HepG2 (cell line): ENCODE measurements around the gene SYT1. TPM values are rescaled to one million over a fixed set of nuclear protein-coding genes. Genes with fewer than 3 reads are reported as not detected.

ENCODE experiments used
- ATAC-seq: fragments of 200-7000 bp; cut with Tn5 transposase; 3 replicates; pipeline ENCODE4 v1.9.1; 2020; ENCODE audit warnings: mild to moderate bottlenecking, moderate library complexity
- BruUV-seq: library from RNA; stranded (reverse); fragments of 400-500 nt; replicated peaks from 2 replicates; lab custom pipeline; 2021; lab: Mats Ljungman, UMichigan
- CTCF ChIA-PET: fragments of 300-600 bp; formaldehyde crosslinking; extraction: SDS; loops from one replicate; lab custom pipeline; 2021; ENCODE audit warnings: low total read pairs, inconsistent platforms, low intra/inter-chr PET ratio; lab: Yijun Ruan, JAX
- POLR2A ChIA-PET: fragments of 350-600 bp; sonication (Branson Sonifier 250); formaldehyde crosslinking; loops from one replicate; lab custom pipeline; 2020; ENCODE audit warnings: antibody characterized with exemption, inconsistent platforms; lab: Yijun Ruan, JAX
- DNase-seq: peaks from one replicate; pipeline ENCODE4 v3.0.0-alpha.2; 2015; ENCODE audit warnings: low spot score
- FAIRE-seq: peaks from 3 replicates; lab custom pipeline; 2011; peaks lifted over from hg19 to GRCh38; lab: Jason Lieb, UNC
- H2AFZ ChIP-seq: one replicate; pipeline ENCODE4 v1.6.1; 2011; ENCODE audit warnings: low read length, inconsistent platforms
- H3K27ac ChIP-seq: fragments of 300-600 bp; 3 replicates; pipeline ENCODE4 v1.8.0; 2011; ENCODE audit warnings: mixed run types, mild to moderate bottlenecking, mixed read lengths, low read length, inconsistent platforms; ENCODE audit not compliant: insufficient read depth; ENCODE audit errors: extremely low read length
- H3K27me3 ChIP-seq, 2 experiments: fragments of 200-600 bp in 1 of 2; 2 replicates in 1 of 2; 3 replicates in 1 of 2; pipeline versions ENCODE4 v1.6.0 to v1.8.0; 2011; ENCODE audit warnings: low read length in 2 of 2, mild to moderate bottlenecking in 2 of 2, moderate library complexity in 2 of 2, inconsistent platforms in 1 of 2; ENCODE audit not compliant: insufficient read depth in 2 of 2, control insufficient read depth in 1 of 2
- H3K36me3 ChIP-seq, 2 experiments: fragments of 200-600 bp in 1 of 2; replicated peaks in 1 of 2; 2 replicates in 1 of 2; 3 replicates in 1 of 2; pipeline versions ENCODE4 v1.5.1 to v1.8.0; 2011; ENCODE audit warnings: low read length in 2 of 2, inconsistent platforms in 1 of 2; ENCODE audit not compliant: insufficient read depth in 2 of 2, control insufficient read depth in 1 of 2
- H3K4me1 ChIP-seq: 2 replicates; pipeline ENCODE4 v1.5.1; 2012; ENCODE audit warnings: low read length, inconsistent platforms; ENCODE audit not compliant: insufficient read depth
- H3K4me2 ChIP-seq: 2 replicates; pipeline ENCODE4 v1.6.0; 2011; ENCODE audit warnings: low read depth, low read length, inconsistent platforms
- H3K4me3 ChIP-seq, 3 experiments: fragments of 200-600 bp in 1 of 3; sonication (generic), shearing (Covaris generic) in 1 of 3; replicated peaks in 1 of 3; 2 replicates each; pipeline ENCODE4 v1.5.1; 2011 to 2016; ENCODE audit warnings: low read length in 3 of 3, inconsistent platforms in 2 of 3, low read depth in 2 of 3, mild to moderate bottlenecking in 2 of 3, control low read depth in 1 of 3, mixed read lengths in 1 of 3; ENCODE audit not compliant: insufficient read depth in 1 of 3
- H3K79me2 ChIP-seq: one replicate; pipeline ENCODE4 v1.6.1; 2011; ENCODE audit warnings: low read length, inconsistent platforms; ENCODE audit not compliant: insufficient read depth
- H3K9ac ChIP-seq: 2 replicates; pipeline ENCODE4 v1.6.0; 2011; ENCODE audit warnings: mild to moderate bottlenecking, low read depth, low read length, inconsistent platforms; ENCODE audit not compliant: insufficient read depth
- H3K9me3 ChIP-seq: 2 replicates; pipeline ENCODE4 v1.5.1; 2012; ENCODE audit warnings: mild to moderate bottlenecking, low read length
- H4K20me1 ChIP-seq: 2 replicates; pipeline ENCODE4 v1.6.0; 2011; ENCODE audit warnings: inconsistent platforms, mild to moderate bottlenecking, low read length, moderate library complexity; ENCODE audit not compliant: insufficient read depth
- ATF4 ChIP-seq, 2 experiments: fragments of 450-650 bp in 1 of 2; sonication (generic) in 1 of 2; formaldehyde crosslinking; IDR thresholded peaks; 2 replicates each; pipeline versions ENCODE4 v1.5.0 to v1.8.0; 2020 to 2022; ENCODE audit warnings: mild to moderate bottlenecking in 1 of 2, missing genetic modification reagents in 1 of 2
- BCL6 ChIP-seq: IDR thresholded peaks from 2 replicates; pipeline ENCODE4 v1.6.1; 2016; ENCODE audit warnings: missing genetic modification reagents, missing compliant biosample characterization
- FOSL2 ChIP-seq: sonication (generic); formaldehyde crosslinking; IDR thresholded peaks from 2 replicates; pipeline ENCODE4 v1.4.0; 2020; ENCODE audit warnings: missing genetic modification reagents
- NR2F6 ChIP-seq, 2 experiments: IDR thresholded peaks; 2 replicates each; pipeline ENCODE4 v1.6.1; 2016; ENCODE audit warnings: antibody characterized with exemption in 1 of 2, mild to moderate bottlenecking in 1 of 2
- ZNF446 ChIP-seq: sonication (generic); formaldehyde crosslinking; IDR thresholded peaks from 2 replicates; pipeline ENCODE4 v1.5.0; 2020; ENCODE audit warnings: mild to moderate bottlenecking, missing genetic modification reagents
- ZNF687 ChIP-seq: sonication (generic); formaldehyde crosslinking; IDR thresholded peaks from 2 replicates; pipeline ENCODE4 v1.5.1; 2020; ENCODE audit warnings: mild to moderate bottlenecking, missing genetic modification reagents, moderate library complexity
- WGBS: methylation state at CpG from one replicate; pipeline ENCODE4 v1.1.6; 2017; ENCODE audit warnings: low lambda C conversion rate; 5-methylcytosine and 5-hydroxymethylcytosine counted together
- in situ Hi-C: cut with HindIII; loops from 2 replicates; pipeline ENCODE4 v1.10.0; 2017; ENCODE audit warnings: low pct_unique_long_range_greater_than_20kb; ENCODE audit not compliant: extremely low pct_ligation_motif_present
- intact Hi-C: fragments of 100-400 bp; cut with micrococcal nuclease; formaldehyde crosslinking; loops from one replicate; pipeline ENCODE4 v1.10.0; 2022; ENCODE audit not compliant: unreplicated experiment
- polyA plus RNA-seq, 8 experiments: library from polyadenylated mRNA; depleted of rRNA in 3 of 8; stranded (reverse) in 7 of 8; unstranded in 1 of 8; fragments of >200 nt; fragmentation: Illumina TruSeq in 4 of 8; extraction: Trizol in 4 of 8; gene quantifications; 2 replicates each; pipeline versions ENCODE4 v1.2.1 to v1.2.3, GENCODE V29; 2011 to 2016; ENCODE audit warnings: low read depth in 4 of 8, missing spikeins in 1 of 8, mixed read lengths in 1 of 8; ENCODE audit not compliant: insufficient read depth in 1 of 8
- total RNA-seq, 5 experiments: library from RNA; depleted of rRNA; stranded (reverse); fragments of >200 nt; fragmentation: Illumina TruSeq; extraction: Trizol; gene quantifications; 2 replicates each; pipeline ENCODE4 v1.2.3, GENCODE V29; 2016; ENCODE audit warnings: low read depth in 1 of 5
- TF ChIP-seq, protein P1 (sequence below): IDR thresholded peaks from 2 replicates; pipeline ENCODE4 v1.6.1; 2016; ENCODE audit warnings: control low read depth

Gene SYT1
- total and polyA plus RNA-seq, 2 of the 13 experiments (the other 11 are each of a cell fraction or from before 2014, with no cell fraction given): not detected

- BruUV-seq: no TSS peak
- WGBS: 27% methylated on average over 2 of the region's 2 CpGs
These were observed 53.7 kb downstream of the SYT1 start for GRCh38 chr12:78918268-78918667.

DNA sequence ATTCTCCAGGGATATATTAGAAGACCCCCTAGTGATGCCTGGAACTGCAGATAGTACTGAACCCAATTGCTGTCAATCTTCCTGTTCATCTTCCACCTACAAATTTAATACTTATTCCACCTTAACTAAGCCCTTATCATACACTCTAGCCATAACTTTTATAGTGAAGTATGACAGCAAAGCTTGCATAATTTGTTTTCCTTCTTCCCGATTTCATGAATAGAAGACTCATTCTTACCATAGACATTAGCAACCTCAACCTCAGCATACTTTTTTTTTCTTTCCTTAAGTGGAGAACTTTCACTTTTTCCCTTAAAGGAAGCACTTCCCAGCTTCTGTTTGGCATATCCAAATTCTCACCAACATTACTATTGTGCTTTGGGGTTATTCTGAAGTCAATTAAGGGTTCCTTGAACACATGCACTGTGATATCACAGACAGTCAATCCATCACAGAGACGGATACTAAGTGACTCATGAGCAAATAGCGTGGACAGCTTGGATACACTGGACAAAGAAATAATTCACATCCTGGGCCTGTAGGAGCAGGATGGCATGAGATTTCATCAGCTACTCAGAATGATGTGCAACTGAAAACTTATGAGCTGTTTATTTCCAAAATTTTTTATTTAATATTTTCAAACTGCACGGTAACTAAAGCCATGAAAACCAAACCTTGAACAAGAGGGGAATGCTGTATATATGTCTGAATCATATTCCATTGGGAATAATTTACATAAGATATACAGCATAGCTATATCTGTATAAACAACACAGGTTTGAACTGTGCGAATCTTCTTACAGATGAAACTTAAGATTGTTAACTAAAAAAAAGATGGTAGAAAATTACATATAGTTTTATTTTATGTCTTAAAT, 63.9 kb downstream of the SYT1 start:
- DNase-seq: peak; percentile 1
- H3K9ac ChIP-seq: no peak overlapping the region
- TF ChIP-seq FOSL2 (CRISPR knock-in tag) (peak; percentile 43; the same call in 1 of the 2 replicates), NR2F6 (IDR thresholded peaks at IDR 0.05) (no peak), NR2F6 (CRISPR knock-in tag; IDR thresholded peaks at IDR 0.05) (no peak), ZNF446 (no peak), ZNF687 (CRISPR knock-in tag) (no peak), ATF4 (CRISPR knock-in tag; IDR thresholded peaks at IDR 0.05) (peak in 1 of 2 experiments; percentile 57; a peak in 1 of 4 replicates), BCL6 (no peak)

More at GRCh38 chr12:78918268-78918667, 53.7 kb downstream of the SYT1 start:
- Histone ChIP-seq H3K9ac (no peak overlapping the region), H3K9me3 (no peaks in the 10 kb centered on the region), H3K4me2 (no peak overlapping the region)
- intact Hi-C loops: loop anchor here (5.0 kb wide), 1 partner anchor 1114 kb away; no protein-coding TSS in a partner anchor
- DNase-seq: no peak
- FAIRE-seq: no peak
- TF ChIP-seq, protein P1, sequence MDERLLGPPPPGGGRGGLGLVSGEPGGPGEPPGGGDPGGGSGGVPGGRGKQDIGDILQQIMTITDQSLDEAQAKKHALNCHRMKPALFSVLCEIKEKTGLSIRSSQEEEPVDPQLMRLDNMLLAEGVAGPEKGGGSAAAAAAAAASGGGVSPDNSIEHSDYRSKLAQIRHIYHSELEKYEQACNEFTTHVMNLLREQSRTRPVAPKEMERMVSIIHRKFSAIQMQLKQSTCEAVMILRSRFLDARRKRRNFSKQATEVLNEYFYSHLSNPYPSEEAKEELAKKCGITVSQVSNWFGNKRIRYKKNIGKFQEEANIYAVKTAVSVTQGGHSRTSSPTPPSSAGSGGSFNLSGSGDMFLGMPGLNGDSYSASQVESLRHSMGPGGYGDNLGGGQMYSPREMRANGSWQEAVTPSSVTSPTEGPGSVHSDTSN (CRISPR knock-in tag): no peak
- TF ChIP-seq, all 625 proteins: peak for 0
- no peaks in the 10 kb centered on the region for H3K79me2 ChIP-seq
- no peak overlapping the region for H2AFZ ChIP-seq
- POLR2A ChIA-PET: no interaction called here
- no peaks in the 10 kb centered on the region for H3K4me1 ChIP-seq
- CTCF ChIA-PET: no interaction called here
- H3K27ac ChIP-seq: no peak overlapping the region
- 0 out of 2 replicates have a peak, but pooled peaks cover 2% of the 10 kb centered on the region for H4K20me1 ChIP-seq
- in situ Hi-C loops: no loop called here
- H3K4me3 ChIP-seq: no peak overlapping the region
- no peaks in the 10 kb centered on the region for H3K27me3 ChIP-seq
- ATAC-seq: no peak
- H3K36me3 ChIP-seq: no peaks in the 10 kb centered on the region

More for the DNA sequence above, 63.9 kb downstream of the SYT1 start:
- Histone ChIP-seq H3K36me3 (no peaks in the 10 kb centered on the region), H4K20me1 (no peaks in the 10 kb centered on the region), H3K27ac (no peak overlapping the region), H3K4me2 (no peak overlapping the region), H3K9me3 (no peaks in the 10 kb centered on the region), H3K27me3 (no peaks in the 10 kb centered on the region), H3K4me1 (no peaks in the 10 kb centered on the region), H3K79me2 (no peaks in the 10 kb centered on the region), H2AFZ (no peak overlapping the region), H3K4me3 (no peak overlapping the region)
- 20% methylated on average over 5 of the region's 5 CpGs for WGBS
- FAIRE-seq (no peak), ATAC-seq (no peak)
- ChIA-PET CTCF (no interaction called here), POLR2A (no interaction called here)
- in situ Hi-C loops (no loop called here), intact Hi-C loops (no loop called here)
- BruUV-seq: no TSS peak
